ENCODE data around the gene CFAP57. TPM values are rescaled to one million over a fixed set of nuclear protein-coding genes. Genes with fewer than 3 reads are reported as not detected.

The CFAP57 gene
- total and polyA plus RNA-seq, 9 of the 15 experiments (the other 6 are each of a cell fraction or from before 2014, with no cell fraction given), result 0.04 to 0.22 (median 0.07) TPM; not detected in 3

DNA sequence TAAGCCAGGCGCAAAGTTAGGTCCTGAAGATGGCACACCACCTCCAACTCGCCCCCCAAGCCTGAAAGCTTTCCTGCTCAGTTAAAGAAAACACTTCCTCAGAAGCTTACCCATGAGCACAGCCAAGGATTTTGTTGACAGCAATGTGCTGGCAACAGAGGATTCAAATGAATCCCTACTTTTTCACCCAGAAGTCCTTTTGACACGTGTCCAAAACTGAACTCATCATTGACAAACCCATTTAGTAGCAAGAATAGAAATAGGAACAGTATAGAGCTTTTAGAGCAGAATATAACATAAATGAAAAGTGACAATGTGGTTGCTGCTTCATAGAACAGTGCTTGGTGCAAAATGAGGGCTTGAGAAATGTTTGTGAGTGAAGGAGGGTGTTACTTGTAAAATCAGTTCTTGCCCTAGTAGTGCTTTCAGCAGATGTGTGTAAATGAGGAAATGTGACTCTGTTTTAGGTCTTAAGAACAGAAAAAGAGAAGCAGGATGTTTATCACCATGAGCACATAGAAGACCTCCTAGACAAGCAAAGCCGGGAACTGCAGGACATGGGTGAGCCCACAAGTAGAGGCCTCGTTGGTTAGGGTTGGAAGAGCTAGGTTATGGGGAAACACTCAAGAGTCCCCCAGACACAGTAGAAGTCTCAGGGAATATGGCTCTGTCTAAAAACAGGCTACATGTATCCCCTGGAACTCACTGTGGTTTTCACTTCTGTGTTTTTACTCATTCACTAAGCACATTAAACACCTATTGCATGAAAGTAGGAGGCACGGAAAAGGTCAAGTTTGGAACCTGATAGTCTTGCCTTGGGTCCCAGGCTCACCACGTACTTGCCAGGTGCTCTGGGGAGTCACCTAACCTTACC, 49.0 kb downstream of the CFAP57 start:
- intact Hi-C loops (cut with micrococcal nuclease), result no loop called here
- Histone ChIP-seq H3K4me3 (no peak overlapping the region), H3K27ac (ENCODE audit: extremely low read depth, low read depth, low read length) (no peak overlapping the region), H3K4me2 (ENCODE audit: insufficient read depth, low read length) (no peak overlapping the region), H3K79me2 (ENCODE audit: control insufficient read depth, insufficient read depth, low read length) (no peaks in the 10 kb centered on the region), H3K36me3 (ENCODE audit: control insufficient read depth, insufficient read depth, low read length) (no peaks in the 10 kb centered on the region), H3K9me3 (replicated peaks; ENCODE audit: control insufficient read depth, insufficient read depth, low read depth, low read length) (no peaks in the 10 kb centered on the region), H2AFZ (ENCODE audit: low read depth, low read length) (no peak overlapping the region), H3K9me1 (ENCODE audit: control insufficient read depth, insufficient read depth, low read length) (no peaks in the 10 kb centered on the region), H3K4me1 (replicated peaks in 1 of 2; ENCODE audit: control insufficient read depth in 2 of 2, insufficient read depth in 2 of 2, low read length in 2 of 2) (no peaks in the 10 kb centered on the region), H3K9ac (ENCODE audit: insufficient read depth in 1 of 2, low read depth in 2 of 2, low read length in 2 of 2) (no peak overlapping the region), H3K27me3 (ENCODE audit: control insufficient read depth in 2 of 2, insufficient read depth in 2 of 2, low read length in 2 of 2) (peaks cover 44 to 63% of the 10 kb centered on the region in 2 experiments), H4K20me1 (replicated peaks; ENCODE audit: control insufficient read depth, insufficient read depth, low read length) (peaks cover 11% of the 10 kb centered on the region)
- FAIRE-seq (no peak), DNase-seq (ENCODE audit: extremely low read depth in 1 of 4, low spot score in 3 of 4) (no peak), ATAC-seq (no peak)
- ChIA-PET POLR2A (interaction anchor here (0.7 to 1.4 kb wide), 3 partner anchors 8 to 120 kb away, joined by 3 to 4 read pairs (median 4); no protein-coding TSS in a partner anchor), CTCF (ENCODE audit: low intra/inter-chr PET ratio) (no interaction called here)
- BruUV-seq (replicated peaks), result no TSS peak
- in situ Hi-C loops (cut with MboI), result no loop called here
- TF ChIP-seq, protein P1, sequence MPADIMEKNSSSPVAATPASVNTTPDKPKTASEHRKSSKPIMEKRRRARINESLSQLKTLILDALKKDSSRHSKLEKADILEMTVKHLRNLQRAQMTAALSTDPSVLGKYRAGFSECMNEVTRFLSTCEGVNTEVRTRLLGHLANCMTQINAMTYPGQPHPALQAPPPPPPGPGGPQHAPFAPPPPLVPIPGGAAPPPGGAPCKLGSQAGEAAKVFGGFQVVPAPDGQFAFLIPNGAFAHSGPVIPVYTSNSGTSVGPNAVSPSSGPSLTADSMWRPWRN (IDR thresholded peaks at IDR 0.05; ENCODE audit: low read depth), result no peak
- TF ChIP-seq RAD21 (CRISPR knock-in tag; conservative IDR thresholded peaks at IDR 0.05 in 1 of 2, IDR thresholded peaks at IDR 0.05 in 1 of 2) (no peak), CBX1 (IDR thresholded peaks at IDR 0.05; ENCODE audit: low read depth) (no peak), SMAD2 (IDR thresholded peaks at IDR 0.05; ENCODE audit: low read depth, low read length) (no peak), FOXK1 (CRISPR knock-in tag; IDR thresholded peaks at IDR 0.05; ENCODE audit: borderline replicate concordance) (no peak), CHD4 (IDR thresholded peaks at IDR 0.05; ENCODE audit: insufficient read depth, insufficient replicate concordance, low read depth, low read length, poor library complexity, severe bottlenecking) (no peak), ZNF830 (CRISPR knock-in tag; IDR thresholded peaks at IDR 0.05) (no peak), EGR1 (conservative IDR thresholded peaks at IDR 0.05) (no peak), ILK (tag; IDR thresholded peaks at IDR 0.05; ENCODE audit: borderline replicate concordance, low read depth) (no peak), JUND (IDR thresholded peaks at IDR 0.05; ENCODE audit: borderline replicate concordance, low read depth, low read length) (no peak), JUND (tag; IDR thresholded peaks at IDR 0.05; ENCODE audit: borderline replicate concordance, low read depth, low read length) (no peak), TCF7L2 (IDR thresholded peaks at IDR 0.05; ENCODE audit: low read depth, low read length) (no peak), ATF1 (CRISPR knock-in tag; IDR thresholded peaks at IDR 0.05) (no peak), ATF1 (tag; IDR thresholded peaks at IDR 0.05) (no peak), ZNF174 (CRISPR knock-in tag; IDR thresholded peaks at IDR 0.05) (no peak), SMAD1 (IDR thresholded peaks at IDR 0.05; ENCODE audit: low read depth, low read length, partially characterized antibody) (no peak), POLR2A (conservative IDR thresholded peaks at IDR 0.05) (no peak), ZFP1 (CRISPR knock-in tag; IDR thresholded peaks at IDR 0.05) (no peak), ZFP36 (IDR thresholded peaks at IDR 0.05; ENCODE audit: low read depth, low read length, partially characterized antibody) (no peak), MEF2A (IDR thresholded peaks at IDR 0.05; ENCODE audit: control insufficient read depth, low read depth, low read length) (no peak)
- TF ChIP-seq, protein P2, sequence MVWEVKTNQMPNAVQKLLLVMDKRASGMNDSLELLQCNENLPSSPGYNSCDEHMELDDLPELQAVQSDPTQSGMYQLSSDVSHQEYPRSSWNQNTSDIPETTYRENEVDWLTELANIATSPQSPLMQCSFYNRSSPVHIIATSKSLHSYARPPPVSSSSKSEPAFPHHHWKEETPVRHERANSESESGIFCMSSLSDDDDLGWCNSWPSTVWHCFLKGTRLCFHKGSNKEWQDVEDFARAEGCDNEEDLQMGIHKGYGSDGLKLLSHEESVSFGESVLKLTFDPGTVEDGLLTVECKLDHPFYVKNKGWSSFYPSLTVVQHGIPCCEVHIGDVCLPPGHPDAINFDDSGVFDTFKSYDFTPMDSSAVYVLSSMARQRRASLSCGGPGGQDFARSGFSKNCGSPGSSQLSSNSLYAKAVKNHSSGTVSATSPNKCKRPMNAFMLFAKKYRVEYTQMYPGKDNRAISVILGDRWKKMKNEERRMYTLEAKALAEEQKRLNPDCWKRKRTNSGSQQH (CRISPR knock-in tag; IDR thresholded peaks at IDR 0.05), result no peak
- WGBS (ENCODE audit: insufficient coverage, low coverage, missing lambda C conversion rate), result under 1% methylated on average over 7 of the region's 7 CpGs

All from K562 (cell line).